Pancreas (tissue), 10 donors: ENCODE data around the gene BAHCC1. TPM values are rescaled to one million over a fixed set of nuclear protein-coding genes. Genes with fewer than 3 reads are reported as not detected.

Source experiments
- ATAC-seq, 4 donors: fragments of 200-7000 bp; cut with Tn5 transposase; one replicate each; pipeline versions ENCODE4 v1.8.0 to v1.9.1; 2020; ENCODE audit warnings: mild to moderate bottlenecking in 4 of 4, moderate library complexity in 4 of 4
- DNase-seq, 6 donors: peaks; one replicate each; pipeline ENCODE4 v3.0.0-alpha.2; 2020
- FAIRE-seq: peaks from 2 replicates; lab custom pipeline; 2012; peaks lifted over from hg19 to GRCh38; lab: Jason Lieb, UNC
- H3K27ac ChIP-seq, 4 donors: fragments of 200-600 bp; sonication (generic); 1 replicate in 3 of 4; 2 replicates in 1 of 4; pipeline versions ENCODE4 v1.5.0 to v1.8.0; 2020
- H3K27me3 ChIP-seq, 4 donors: fragments of 200-600 bp; one replicate each; pipeline ENCODE4 v1.8.0; 2021
- H3K36me3 ChIP-seq, 3 donors: fragments of 200-600 bp; sonication (generic) in 1 of 3; one replicate each; pipeline versions ENCODE4 v1.5.0 to v1.8.0; 2020 to 2021
- H3K4me1 ChIP-seq, 3 donors: fragments of 200-600 bp; one replicate each; pipeline ENCODE4 v1.8.0; 2021
- H3K4me3 ChIP-seq, 4 donors: fragments of 200-600 bp; sonication (generic) in 2 of 4; one replicate each; pipeline versions ENCODE4 v1.5.0 to v1.8.0; 2020 to 2021
- H3K9me3 ChIP-seq, 4 donors: fragments of 200-600 bp; one replicate each; pipeline ENCODE4 v1.8.0; 2021
- WGBS, 2 donors: extraction: QIAGEN DNeasy Blood & Tissue Kit; methylation state at CpG; one replicate each; pipeline ENCODE4 v1.1.7; 2013; 5-methylcytosine and 5-hydroxymethylcytosine counted together
- intact Hi-C, 3 donors: fragments of 100-400 bp; cut with DNase I; formaldehyde crosslinking; loops; one replicate each; pipeline versions ENCODE4 v1.11.1 to v1.14.2; 2022
- polyA plus RNA-seq, 2 donors: library from polyadenylated mRNA; stranded (reverse); fragments of 200-250 nt; gene quantifications; one replicate each; pipeline ENCODE4 v1.2.3, GENCODE V29; 2013
- total RNA-seq, 6 donors: library from RNA; stranded (reverse); fragmentation: NEBNext Ultra II Directional in 4 of 6; extraction: Animal tissue kit (Norgen Biotek cat#: 25700) in 4 of 6; gene quantifications; one replicate each; pipeline versions ENCODE4 v1.2.1 to v1.2.4, GENCODE V29; 2021 to 2023
- TF ChIP-seq, protein P1 (sequence below), 4 donors: fragments of 200-600 bp; sonication (generic) in 3 of 4; IDR thresholded peaks; one replicate each; pipeline versions ENCODE4 v1.5.0 to v1.8.0; 2021; ENCODE audit warnings: antibody characterized with exemption in 4 of 4
- donor health status: healthy with polysubstance abuse.
- donor health status: DM: no; HTN: no; CAD: no; lungs with moderate emphysema.
- donor health status: DM: no; HTN: no; CAD: no.
- donor health status: control.
- donor health status: control.
- donor health status: Bipolar disorder and iron deficiency.
- donor health status: DM: yes; HTN: yes; CAD: no.
- donor health status: DM: no; HTN: no; CAD: no.
- donor health status: DM: no; HTN: no; CAD: no.
- donor health status: DM: yes; HTN: yes; CAD: no.

BAHCC1 gene
- total and polyA plus RNA-seq, 8 donors = 8.0 to 24.1 (median 10.5) TPM

GRCh38 chr17:81396278-81396721, 1.0 kb downstream of the BAHCC1 start:
- H3K36me3 ChIP-seq = no peaks in the 10 kb centered on the region
- peak overlapping the region; percentile 87 to 95 (median 94) for H3K27ac ChIP-seq
- H3K4me1 ChIP-seq = peaks cover 17 to 28% (median 22%) of the 10 kb centered on the region in 3 donors
- no peaks in the 10 kb centered on the region for H3K27me3 ChIP-seq
- peak overlapping the region; percentile 29 to 87 (median 76) for H3K4me3 ChIP-seq
- no peaks in the 10 kb centered on the region for H3K9me3 ChIP-seq
- TF ChIP-seq, protein P1, sequence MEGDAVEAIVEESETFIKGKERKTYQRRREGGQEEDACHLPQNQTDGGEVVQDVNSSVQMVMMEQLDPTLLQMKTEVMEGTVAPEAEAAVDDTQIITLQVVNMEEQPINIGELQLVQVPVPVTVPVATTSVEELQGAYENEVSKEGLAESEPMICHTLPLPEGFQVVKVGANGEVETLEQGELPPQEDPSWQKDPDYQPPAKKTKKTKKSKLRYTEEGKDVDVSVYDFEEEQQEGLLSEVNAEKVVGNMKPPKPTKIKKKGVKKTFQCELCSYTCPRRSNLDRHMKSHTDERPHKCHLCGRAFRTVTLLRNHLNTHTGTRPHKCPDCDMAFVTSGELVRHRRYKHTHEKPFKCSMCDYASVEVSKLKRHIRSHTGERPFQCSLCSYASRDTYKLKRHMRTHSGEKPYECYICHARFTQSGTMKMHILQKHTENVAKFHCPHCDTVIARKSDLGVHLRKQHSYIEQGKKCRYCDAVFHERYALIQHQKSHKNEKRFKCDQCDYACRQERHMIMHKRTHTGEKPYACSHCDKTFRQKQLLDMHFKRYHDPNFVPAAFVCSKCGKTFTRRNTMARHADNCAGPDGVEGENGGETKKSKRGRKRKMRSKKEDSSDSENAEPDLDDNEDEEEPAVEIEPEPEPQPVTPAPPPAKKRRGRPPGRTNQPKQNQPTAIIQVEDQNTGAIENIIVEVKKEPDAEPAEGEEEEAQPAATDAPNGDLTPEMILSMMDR (IDR thresholded peaks at IDR 0.05) = no peak
- FAIRE-seq (no peak), DNase-seq (peak in 2 of 6 donors; percentile 50 to 77), ATAC-seq (no peak)
- 1% methylated on average over 28 to 54 of the region's 54 CpGs for WGBS, 2 donors
- intact Hi-C loops = loop anchor here in 2 of 3 donors (2.0 to 10.0 kb wide), 2 partner anchors 101 to 115 kb away; partner anchors contain the start of gene SLC38A10 (in 1 of the 2)

- intact Hi-C loops = loop anchor here in 2 of 3 donors (1.0 to 10.0 kb wide), 3 partner anchors 55 to 114 kb away; partner anchors contain the start of gene SLC38A10 (in 1 of the 2)
- Histone ChIP-seq H3K4me3 (peak overlapping the region; percentile 29 to 87 (median 76)), H3K27me3 (no peaks in the 10 kb centered on the region), H3K36me3 (no peaks in the 10 kb centered on the region), H3K27ac (peak overlapping the region; percentile 87 to 95 (median 94)), H3K9me3 (no peaks in the 10 kb centered on the region), H3K4me1 (peaks cover 13 to 22% (median 16%) of the 10 kb centered on the region in 3 donors)
- FAIRE-seq (no peak), DNase-seq (peak in 4 of 6 donors; percentile 58 to 82 (median 73)), ATAC-seq (peak in 1 of 4 donors; percentile 1)
- TF ChIP-seq, protein P1 (IDR thresholded peaks at IDR 0.05) = no peak
- 0 to 1% methylated on average over 61 of the region's 61 CpGs for WGBS, 2 donors
Measured at GRCh38 chr17:81396722-81397313, 1.6 kb downstream of the BAHCC1 start.

DNA sequence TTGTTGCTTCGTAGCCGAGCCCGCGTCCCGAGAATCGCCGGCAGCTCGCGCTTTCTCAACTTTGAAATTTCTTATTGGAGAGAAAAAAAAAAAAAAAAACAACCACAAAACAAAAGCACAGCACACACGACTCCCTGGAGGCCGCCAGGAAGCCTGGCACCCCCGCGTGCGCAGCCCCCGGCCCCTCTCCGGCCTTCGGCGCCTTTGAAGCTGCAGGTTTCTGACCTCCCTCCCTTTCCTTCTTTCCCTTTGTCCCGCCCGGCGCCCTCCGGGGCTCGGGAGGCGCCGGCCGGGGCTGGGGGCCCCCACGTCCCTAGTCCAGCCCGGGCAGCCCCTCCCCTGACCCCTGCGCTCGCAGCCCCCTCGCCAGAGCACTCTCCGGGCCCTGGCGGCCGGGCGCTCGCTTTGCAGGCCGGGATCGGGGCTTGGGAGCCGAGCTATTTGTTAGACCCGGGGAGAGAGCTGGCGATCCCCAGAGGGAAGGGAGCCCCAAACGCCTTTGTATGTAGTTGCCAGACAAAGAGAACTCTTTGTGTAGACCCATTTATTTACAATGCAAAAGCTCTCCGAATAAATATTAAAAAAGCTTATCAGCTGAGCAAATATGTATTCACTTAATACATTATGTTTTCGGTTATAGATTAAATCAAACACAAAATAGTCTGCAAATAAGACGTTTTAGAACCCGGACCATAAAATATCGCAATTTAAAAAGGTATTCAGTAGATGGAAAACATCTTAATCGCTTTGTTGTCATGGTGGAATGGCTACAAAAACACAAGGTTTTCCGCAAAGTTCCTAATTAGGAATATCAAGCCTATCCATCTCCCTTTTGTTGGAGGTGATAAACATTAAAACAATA, 2.3 kb downstream of the BAHCC1 start:
- ATAC-seq (no peak), FAIRE-seq (no peak), DNase-seq (peak in 3 of 6 donors; percentile 51 to 83 (median 78))
- TF ChIP-seq, protein P1 (IDR thresholded peaks at IDR 0.05) = peak in 2 of 4 donors; percentile 13 to 26
- Histone ChIP-seq H3K27me3 (no peaks in the 10 kb centered on the region), H3K36me3 (no peaks in the 10 kb centered on the region), H3K4me1 (peaks cover 7 to 15% (median 9%) of the 10 kb centered on the region in 3 donors), H3K4me3 (peak overlapping the region; percentile 29 to 87 (median 76)), H3K27ac (peak overlapping the region; percentile 87 to 95 (median 94)), H3K9me3 (no peaks in the 10 kb centered on the region)
- intact Hi-C loops = loop anchor here in 2 of 3 donors (1.0 to 10.0 kb wide), 3 partner anchors 55 to 113 kb away; partner anchors contain the start of gene SLC38A10 (in 1 of the 2)
- WGBS, 2 donors = 1 to 2% methylated on average over 49 of the region's 49 CpGs

DNA sequence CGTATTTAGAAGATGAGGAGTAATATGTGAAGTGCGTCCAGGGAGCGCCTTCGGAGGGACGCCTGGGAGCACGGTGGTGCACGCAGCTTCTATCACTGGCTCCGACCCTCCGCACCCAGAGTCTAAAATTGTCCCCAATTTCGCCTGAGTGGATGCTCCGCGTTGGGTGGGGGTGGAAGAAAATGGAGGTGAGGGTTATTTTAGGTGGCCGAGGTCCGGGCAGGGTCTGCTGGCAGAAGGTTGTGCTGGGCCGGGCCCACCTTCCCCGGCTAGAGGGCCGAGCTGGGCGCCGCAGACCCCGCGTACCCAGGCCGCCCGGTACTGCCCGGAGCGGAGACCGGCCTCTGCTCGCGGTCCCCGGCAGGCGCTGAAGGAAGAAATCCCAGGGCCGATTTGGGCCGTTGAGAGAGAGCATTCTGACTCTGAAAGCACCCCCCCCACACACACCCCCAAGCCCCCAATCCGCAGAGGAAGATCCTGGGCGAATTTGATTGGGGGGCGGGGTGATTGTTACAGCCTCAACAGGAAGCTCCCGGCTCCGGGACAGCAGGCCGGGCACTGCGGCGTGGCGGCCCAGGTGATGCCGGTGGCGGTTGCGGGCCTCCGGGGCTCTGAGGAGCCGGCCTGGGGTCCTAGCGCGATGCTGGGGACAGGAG, 3.0 kb downstream of the BAHCC1 start:
- 24 to 33% methylated on average over 47 to 48 of the region's 48 CpGs for WGBS, 2 donors
- FAIRE-seq (no peak), DNase-seq (peak in 1 of 6 donors; percentile 84), ATAC-seq (no peak)
- H3K4me1 ChIP-seq = peaks cover 7 to 13% (median 9%) of the 10 kb centered on the region in 3 donors
- no peaks in the 10 kb centered on the region for H3K9me3 ChIP-seq
- H3K27ac ChIP-seq = peak overlapping the region in 3 of 4 donors; percentile 52 to 95 (median 93)
- H3K4me3 ChIP-seq = peak overlapping the region; percentile 9 to 87 (median 48)
- intact Hi-C loops = loop anchor here in 1 of 3 donors (10.0 kb wide), 1 partner anchor 104 kb away; the partner anchor contains the start of gene SLC38A10
- TF ChIP-seq, protein P1 (IDR thresholded peaks at IDR 0.05) = no peak
- no peaks in the 10 kb centered on the region for H3K27me3 ChIP-seq
- H3K36me3 ChIP-seq = no peaks in the 10 kb centered on the region
